ENCODE data around the gene CBX3. TPM values are rescaled to one million over a fixed set of nuclear protein-coding genes. Genes with fewer than 3 reads are reported as not detected.
"Not testable (repeated sequence)": the region's sequence is repeated elsewhere in the genome, so short reads cannot be mapped to it uniquely, and the experiment has no call there.

CBX3 gene
- polyA plus RNA-seq, 1 experiment: 174 TPM

DNA sequence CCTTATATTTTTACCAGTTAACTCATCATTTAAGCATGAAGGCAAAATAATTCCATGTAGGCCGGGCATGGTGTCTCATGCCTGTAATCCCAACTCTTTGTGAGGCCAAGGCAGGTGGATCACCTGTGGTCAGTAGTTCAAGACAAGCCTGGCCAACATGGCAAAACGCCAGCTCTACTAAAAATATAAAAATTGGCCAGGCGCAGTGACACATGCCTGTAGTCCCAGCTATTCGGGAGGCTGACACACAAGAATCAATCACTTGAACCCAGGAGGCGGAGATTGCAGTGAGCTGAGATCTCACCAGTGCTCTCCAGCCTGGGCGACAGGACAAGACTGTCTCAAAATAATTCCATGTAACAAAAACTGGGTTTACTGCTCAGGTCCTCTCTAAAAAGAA is 19.3 kb upstream of the CBX3 start:
- TF ChIP-seq, protein P1, sequence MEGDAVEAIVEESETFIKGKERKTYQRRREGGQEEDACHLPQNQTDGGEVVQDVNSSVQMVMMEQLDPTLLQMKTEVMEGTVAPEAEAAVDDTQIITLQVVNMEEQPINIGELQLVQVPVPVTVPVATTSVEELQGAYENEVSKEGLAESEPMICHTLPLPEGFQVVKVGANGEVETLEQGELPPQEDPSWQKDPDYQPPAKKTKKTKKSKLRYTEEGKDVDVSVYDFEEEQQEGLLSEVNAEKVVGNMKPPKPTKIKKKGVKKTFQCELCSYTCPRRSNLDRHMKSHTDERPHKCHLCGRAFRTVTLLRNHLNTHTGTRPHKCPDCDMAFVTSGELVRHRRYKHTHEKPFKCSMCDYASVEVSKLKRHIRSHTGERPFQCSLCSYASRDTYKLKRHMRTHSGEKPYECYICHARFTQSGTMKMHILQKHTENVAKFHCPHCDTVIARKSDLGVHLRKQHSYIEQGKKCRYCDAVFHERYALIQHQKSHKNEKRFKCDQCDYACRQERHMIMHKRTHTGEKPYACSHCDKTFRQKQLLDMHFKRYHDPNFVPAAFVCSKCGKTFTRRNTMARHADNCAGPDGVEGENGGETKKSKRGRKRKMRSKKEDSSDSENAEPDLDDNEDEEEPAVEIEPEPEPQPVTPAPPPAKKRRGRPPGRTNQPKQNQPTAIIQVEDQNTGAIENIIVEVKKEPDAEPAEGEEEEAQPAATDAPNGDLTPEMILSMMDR (IDR thresholded peaks at IDR 0.05; ENCODE audit: low read depth, low read length): no peak
- H3K4me3 ChIP-seq (ENCODE audit: low read depth, low read length): no peak overlapping the region
- CTCF ChIA-PET: interaction anchor here (3.8 kb wide), 1 partner anchor 91 kb away, joined by 13 read pairs; no protein-coding TSS in a partner anchor
- no peaks in the 10 kb centered on the region for H3K9me3 ChIP-seq (ENCODE audit: control insufficient read depth, insufficient read depth, low read length)
- no peaks in the 10 kb centered on the region for H3K27me3 ChIP-seq (ENCODE audit: control insufficient read depth, insufficient read depth, low read length)
- H3K27ac ChIP-seq (ENCODE audit: low read depth, low read length): peak overlapping the region; percentile 33
- DNase-seq (ENCODE audit: low read depth, low spot score): no peak
- POLR2A ChIA-PET: interaction anchor here (1.0 to 3.3 kb wide), 4 partner anchors 18 to 30 kb away, joined by 3 to 10 read pairs (median 5); partner anchors contain the start of genes CBX3 and NFE2L3

DNA sequence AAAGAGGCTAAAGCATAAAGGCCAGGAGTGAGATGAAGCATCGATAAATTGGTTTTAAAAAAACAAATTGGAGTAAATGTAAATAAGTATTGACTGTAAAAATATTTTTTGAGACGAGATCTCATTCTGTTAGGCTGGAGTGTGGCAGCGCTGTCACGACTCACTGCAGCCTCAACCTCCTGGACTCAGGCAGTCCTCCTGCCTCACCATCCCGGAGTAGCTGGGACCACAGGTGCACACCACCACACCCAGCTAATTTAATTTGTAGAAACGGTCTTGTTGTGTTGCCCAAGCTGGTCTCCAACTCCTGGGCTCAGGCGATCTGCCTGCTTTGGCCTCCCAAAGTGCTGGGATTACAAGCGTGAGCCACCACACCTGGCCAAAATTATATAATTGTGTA is 18.8 kb upstream of the CBX3 start:
- Histone ChIP-seq H3K4me3 (ENCODE audit: low read depth, low read length) (no peak overlapping the region), H3K9me3 (ENCODE audit: control insufficient read depth, insufficient read depth, low read length) (no peaks in the 10 kb centered on the region), H3K27me3 (ENCODE audit: control insufficient read depth, insufficient read depth, low read length) (no peaks in the 10 kb centered on the region), H3K27ac (ENCODE audit: low read depth, low read length) (no peak overlapping the region)
- TF ChIP-seq, protein P1 (IDR thresholded peaks at IDR 0.05; ENCODE audit: low read depth, low read length): no peak
- POLR2A ChIA-PET: interaction anchor here (0.7 to 3.3 kb wide), 5 partner anchors 16 to 31 kb away, joined by 3 to 10 read pairs (median 5); partner anchors contain the start of genes CBX3 and NFE2L3
- no peak for DNase-seq (ENCODE audit: low read depth, low spot score)
- CTCF ChIA-PET: interaction anchor here (1.0 to 3.8 kb wide), 2 partner anchors 16 to 92 kb away, joined by 3 to 13 read pairs; no protein-coding TSS in a partner anchor

DNA sequence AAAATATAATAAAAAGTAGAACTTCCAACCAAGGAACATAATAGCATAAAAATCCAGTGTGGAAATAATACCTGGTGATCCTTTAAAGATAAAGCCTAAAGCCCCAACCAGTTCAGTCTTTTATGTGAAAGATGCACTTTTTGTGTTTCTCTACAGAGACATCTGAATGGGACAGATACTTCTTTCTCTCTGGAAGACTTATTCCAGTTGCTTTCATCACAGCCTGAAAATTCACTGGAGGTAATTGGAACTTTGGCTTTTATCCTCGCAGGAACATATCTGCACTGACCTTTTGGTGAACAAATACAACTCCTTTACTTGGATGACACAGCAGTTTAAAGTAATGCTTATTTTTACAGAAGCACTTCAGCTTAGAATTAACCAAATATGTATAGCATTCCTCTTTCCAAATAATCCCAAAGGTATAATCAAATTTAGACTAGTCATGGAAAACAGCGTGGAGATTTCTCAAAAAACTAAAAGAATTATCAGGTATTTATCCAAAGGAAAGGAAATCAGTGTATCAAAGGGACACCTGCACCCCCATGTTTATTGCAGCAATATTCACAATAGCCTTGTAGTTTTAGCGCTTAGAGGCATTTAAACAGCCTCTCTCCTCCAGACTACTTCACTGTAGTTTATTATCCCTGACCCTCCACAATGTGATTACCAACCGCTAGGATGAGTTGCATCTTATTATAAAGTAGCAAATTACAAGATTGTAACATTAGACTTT is 17.8 kb upstream of the CBX3 start:
- H3K9me3 ChIP-seq (ENCODE audit: control insufficient read depth, insufficient read depth, low read length): no peaks in the 10 kb centered on the region
- TF ChIP-seq, protein P1 (IDR thresholded peaks at IDR 0.05; ENCODE audit: low read depth, low read length): no peak
- no peak overlapping the region for H3K4me3 ChIP-seq (ENCODE audit: low read depth, low read length)
- CTCF ChIA-PET: interaction anchor here (1.0 kb wide), 1 partner anchor 15 kb away, joined by 3 read pairs; no protein-coding TSS in a partner anchor
- no peak overlapping the region for H3K27ac ChIP-seq (ENCODE audit: low read depth, low read length)
- no peaks in the 10 kb centered on the region for H3K27me3 ChIP-seq (ENCODE audit: control insufficient read depth, insufficient read depth, low read length)
- POLR2A ChIA-PET: interaction anchor here (0.7 to 3.3 kb wide), 5 partner anchors 15 to 32 kb away, joined by 3 to 10 read pairs (median 5); partner anchors contain the start of genes CBX3 and NFE2L3
- no peak for DNase-seq (ENCODE audit: low read depth, low spot score)

DNA sequence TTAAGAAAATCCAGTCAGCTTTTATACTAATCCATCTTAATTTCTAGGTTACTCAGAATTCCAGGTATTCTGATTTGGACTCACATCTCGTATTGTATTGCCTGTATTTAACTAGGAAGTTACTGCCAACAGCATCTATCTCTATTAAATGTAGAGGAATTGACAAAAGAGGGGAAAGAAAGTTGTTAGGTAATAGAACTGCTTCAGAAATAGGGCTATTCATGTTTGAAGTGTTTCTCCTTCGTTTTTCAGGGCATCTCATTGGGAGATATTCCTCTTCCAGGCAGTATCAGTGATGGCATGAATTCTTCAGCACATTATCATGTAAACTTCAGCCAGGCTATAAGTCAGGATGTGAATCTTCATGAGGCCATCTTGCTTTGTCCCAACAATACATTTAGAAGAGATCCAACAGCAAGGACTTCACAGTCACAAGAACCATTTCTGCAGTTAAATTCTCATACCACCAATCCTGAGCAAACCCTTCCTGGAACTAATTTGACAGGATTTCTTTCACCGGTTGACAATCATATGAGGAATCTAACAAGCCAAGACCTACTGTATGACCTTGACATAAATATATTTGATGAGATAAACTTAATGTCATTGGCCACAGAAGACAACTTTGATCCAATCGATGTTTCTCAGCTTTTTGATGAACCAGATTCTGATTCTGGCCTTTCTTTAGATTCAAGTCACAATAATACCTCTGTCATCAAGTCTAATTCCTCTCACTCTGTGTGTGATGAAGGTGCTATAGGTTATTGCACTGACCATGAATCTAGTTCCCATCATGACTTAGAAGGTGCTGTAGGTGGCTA is 17.1 kb upstream of the CBX3 start:
- H3K27ac ChIP-seq (ENCODE audit: low read depth, low read length); H3K27me3 ChIP-seq (ENCODE audit: control insufficient read depth, insufficient read depth, low read length); H3K4me3 ChIP-seq (ENCODE audit: low read depth, low read length); H3K9me3 ChIP-seq (ENCODE audit: control insufficient read depth, insufficient read depth, low read length); DNase-seq (ENCODE audit: low read depth, low spot score): not testable (repeated sequence)
- CTCF ChIA-PET: interaction anchor here (1.4 kb wide), 1 partner anchor 14 kb away, joined by 4 read pairs; no protein-coding TSS in a partner anchor
- POLR2A ChIA-PET: interaction anchor here (3.3 kb wide), 1 partner anchor 29 kb away, joined by 10 read pairs; no protein-coding TSS in a partner anchor

DNA sequence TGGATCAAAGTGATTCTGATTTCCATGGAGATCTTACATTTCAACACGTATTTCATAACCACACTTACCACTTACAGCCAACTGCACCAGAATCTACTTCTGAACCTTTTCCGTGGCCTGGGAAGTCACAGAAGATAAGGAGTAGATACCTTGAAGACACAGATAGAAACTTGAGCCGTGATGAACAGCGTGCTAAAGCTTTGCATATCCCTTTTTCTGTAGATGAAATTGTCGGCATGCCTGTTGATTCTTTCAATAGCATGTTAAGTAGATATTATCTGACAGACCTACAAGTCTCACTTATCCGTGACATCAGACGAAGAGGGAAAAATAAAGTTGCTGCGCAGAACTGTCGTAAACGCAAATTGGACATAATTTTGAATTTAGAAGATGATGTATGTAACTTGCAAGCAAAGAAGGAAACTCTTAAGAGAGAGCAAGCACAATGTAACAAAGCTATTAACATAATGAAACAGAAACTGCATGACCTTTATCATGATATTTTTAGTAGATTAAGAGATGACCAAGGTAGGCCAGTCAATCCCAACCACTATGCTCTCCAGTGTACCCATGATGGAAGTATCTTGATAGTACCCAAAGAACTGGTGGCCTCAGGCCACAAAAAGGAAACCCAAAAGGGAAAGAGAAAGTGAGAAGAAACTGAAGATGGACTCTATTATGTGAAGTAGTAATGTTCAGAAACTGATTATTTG is 16.3 kb upstream of the CBX3 start:
- H3K27me3 ChIP-seq (ENCODE audit: control insufficient read depth, insufficient read depth, low read length): no peaks in the 10 kb centered on the region
- CTCF ChIA-PET: interaction anchor here (1.4 kb wide), 1 partner anchor 13 kb away, joined by 4 read pairs; no protein-coding TSS in a partner anchor
- POLR2A ChIA-PET: interaction anchor here (1.3 to 1.4 kb wide), 2 partner anchors 15 to 33 kb away, joined by 3 to 5 read pairs; partner anchors contain the start of genes HNRNPA2B1 and NFE2L3
- TF ChIP-seq, protein P1 (IDR thresholded peaks at IDR 0.05; ENCODE audit: low read depth, low read length): no peak
- no peak overlapping the region for H3K27ac ChIP-seq (ENCODE audit: low read depth, low read length)
- H3K4me3 ChIP-seq (ENCODE audit: low read depth, low read length): no peak overlapping the region
- no peak for DNase-seq (ENCODE audit: low read depth, low spot score)
- no peaks in the 10 kb centered on the region for H3K9me3 ChIP-seq (ENCODE audit: control insufficient read depth, insufficient read depth, low read length)
